Cardiac muscle cell (in vitro differentiated cells and primary cell): ENCODE measurements around the gene SETBP1. TPM values are rescaled to one million over a fixed set of nuclear protein-coding genes. Genes with fewer than 3 reads are reported as not detected.
A peak's percentile ranks its signal among the peaks of the same experiment; 100 is the strongest.

Experiments used
- DNase-seq, 2 donors: peaks; one replicate each; pipeline versions ENCODE4 v3.0.0 to v3.0.0-alpha.2; 2010 to 2017; ENCODE audit warnings: low read depth in 1 of 2, low spot score in 1 of 2
- H3K27ac ChIP-seq: fragments of 200-600 bp; sonication (generic); 2 replicates; pipeline ENCODE4 v1.5.1; 2016
- H3K27me3 ChIP-seq: fragments of 200-600 bp; sonication (generic); 2 replicates; pipeline ENCODE4 v1.6.0; 2016; ENCODE audit warnings: control low read depth
- H3K36me3 ChIP-seq: fragments of 200-600 bp; sonication (generic); 2 replicates; pipeline ENCODE4 v1.5.1; 2016; ENCODE audit warnings: control low read depth
- H3K4me1 ChIP-seq: fragments of 200-600 bp; sonication (generic); 2 replicates; pipeline ENCODE4 v1.8.1; 2017; ENCODE audit warnings: low read depth, mild to moderate bottlenecking, mixed run types
- H3K4me3 ChIP-seq: fragments of 200-600 bp; sonication (generic); 2 replicates; pipeline ENCODE4 v1.5.1; 2016; ENCODE audit warnings: mild to moderate bottlenecking
- H3K9me3 ChIP-seq: fragments of 200-600 bp; sonication (generic); 2 replicates; pipeline ENCODE4 v1.5.1; 2017; ENCODE audit warnings: low read depth, mild to moderate bottlenecking, control low read depth
- CTCF ChIP-seq: IDR thresholded peaks from 2 replicates; pipeline ENCODE4 v1.5.1; 2012; ENCODE audit warnings: low read depth, mild to moderate bottlenecking, low read length
- polyA plus RNA-seq: library from polyadenylated mRNA; unstranded; fragments of >200 nt; fragmentation: Nextera tagmentation; extraction: Ambion mirVana; gene quantifications from 2 replicates; pipeline ENCODE4 v1.2.1, GENCODE V29; 2016
- total RNA-seq: library from RNA; depleted of rRNA; stranded (reverse); fragments of >200 nt; gene quantifications from 2 replicates; pipeline ENCODE4 v1.2.3, GENCODE V29; 2016

The SETBP1 gene
- total RNA-seq (10.7 and 30.6 TPM in 2 replicates), polyA plus RNA-seq (6.3 and 6.6 TPM in 2 replicates)

- no peak for TF ChIP-seq CTCF
- peak; percentile 58 to 72 for DNase-seq
- Histone ChIP-seq H3K27me3 (no peaks in the 10 kb centered on the region), H3K27ac (peak within 1 kb of the TSS; percentile 80), H3K9me3 (no peaks in the 10 kb centered on the region), H3K36me3 (no peaks in the 10 kb centered on the region), H3K4me3 (peak within 1 kb of the TSS; percentile 94), H3K4me1 (peaks cover 23% of the 10 kb centered on the region)
These were observed at the start of gene SETBP1 for GRCh38 chr18:44680273-44681075. Gene SETBP1 (plus strand): TSS chr18:44680888. CDS start chr18:44701347, 20,459 bp downstream.

- Histone ChIP-seq H3K36me3 (no peaks in the 10 kb centered on the region), H3K4me1 (peaks cover 18% of the 10 kb centered on the region), H3K27ac (no peak overlapping the region), H3K9me3 (no peaks in the 10 kb centered on the region), H3K4me3 (no peak overlapping the region), H3K27me3 (no peaks in the 10 kb centered on the region)
- TF ChIP-seq CTCF: no peak
- DNase-seq: peak in 1 of 2 donors; percentile 41
These were observed 48.1 kb upstream of the SETBP1 start for GRCh38 chr18:44632469-44633145.

- H3K27me3 ChIP-seq: no peaks in the 10 kb centered on the region
- H3K9me3 ChIP-seq: no peaks in the 10 kb centered on the region
- no peak for DNase-seq
- no peak overlapping the region for H3K27ac ChIP-seq
- no peak overlapping the region for H3K4me3 ChIP-seq
- no peak for TF ChIP-seq CTCF
- peaks cover 18% of the 10 kb centered on the region for H3K4me1 ChIP-seq
- no peaks in the 10 kb centered on the region for H3K36me3 ChIP-seq
These were observed 45.1 kb upstream of the SETBP1 start for GRCh38 chr18:44635546-44635945.

GRCh38 chr18:44636241-44636640 is 44.4 kb upstream of the SETBP1 start:
- Histone ChIP-seq H3K27me3 (no peaks in the 10 kb centered on the region), H3K36me3 (no peaks in the 10 kb centered on the region), H3K9me3 (no peaks in the 10 kb centered on the region), H3K4me1 (peaks cover 18% of the 10 kb centered on the region), H3K4me3 (no peak overlapping the region), H3K27ac (no peak overlapping the region)
- TF ChIP-seq CTCF: no peak
- no peak for DNase-seq

- no peak overlapping the region for H3K27ac ChIP-seq
- no peaks in the 10 kb centered on the region for H3K36me3 ChIP-seq
- DNase-seq: no peak
- H3K4me1 ChIP-seq: peaks cover 14% of the 10 kb centered on the region
- no peaks in the 10 kb centered on the region for H3K9me3 ChIP-seq
- no peaks in the 10 kb centered on the region for H3K27me3 ChIP-seq
- no peak for TF ChIP-seq CTCF
- no peak overlapping the region for H3K4me3 ChIP-seq
These were observed 43.3 kb upstream of the SETBP1 start for GRCh38 chr18:44637210-44638033.
